Activated B cell treated with CpG ODN at 0.5 μM for 24 hours (primary cell): ENCODE data around the gene STRC. TPM values are rescaled to one million over a fixed set of nuclear protein-coding genes. Genes with fewer than 3 reads are reported as not detected.
"Not testable (repeated sequence)": the region's sequence is repeated elsewhere in the genome, so short reads cannot be mapped to it uniquely, and the experiment has no call there.

Experiments used
- ATAC-seq: fragments of 200-7000 bp; cut with Tn5 transposase; one replicate; pipeline ENCODE4 v1.10.0; 2021; ENCODE audit warnings: low read depth, mild to moderate bottlenecking, moderate library complexity
- CTCF ChIA-PET: fragments of 350-600 bp; sonication (Branson Sonifier 250); formaldehyde crosslinking; loops from one replicate; lab custom pipeline; 2021; ENCODE audit warnings: antibody characterized with exemption; lab: Charles Lee
- POLR2A ChIA-PET: fragments of 350-600 bp; sonication (Branson Sonifier 250); formaldehyde crosslinking; loops from one replicate; lab custom pipeline; 2021; ENCODE audit warnings: antibody characterized with exemption; lab: Charles Lee
- DNase-seq: peaks from one replicate; pipeline ENCODE4 v3.0.0; 2022
- H3K27ac Mint-ChIP-seq: one replicate; pipeline ENCODE4 v1.8.0; 2020; ENCODE audit warnings: mixed read lengths
- H3K27me3 Mint-ChIP-seq: one replicate; pipeline ENCODE4 v1.8.0; 2021; ENCODE audit warnings: mixed read lengths
- H3K36me3 Mint-ChIP-seq: one replicate; pipeline ENCODE4 v1.8.0; 2021; ENCODE audit warnings: low read depth, mixed read lengths
- H3K4me1 Mint-ChIP-seq: one replicate; pipeline ENCODE4 v1.8.0; 2021; ENCODE audit warnings: mixed read lengths
- H3K4me3 Mint-ChIP-seq: one replicate; pipeline ENCODE4 v1.8.0; 2020; ENCODE audit warnings: mild to moderate bottlenecking, mixed read lengths
- H3K9me3 Mint-ChIP-seq: one replicate; pipeline ENCODE4 v1.8.0; 2020; ENCODE audit warnings: mixed read lengths
- intact Hi-C: fragments of 100-400 bp; cut with micrococcal nuclease; formaldehyde crosslinking; loops from one replicate; pipeline ENCODE4 v1.15.1; 2024
- total RNA-seq: library from RNA; stranded (reverse); gene quantifications from 2 replicates; pipeline ENCODE4 v1.2.3, GENCODE V29; 2022
- TF ChIP-seq, protein P1 (sequence below): fragments of 200-600 bp; IDR thresholded peaks from one replicate; pipeline ENCODE4 v1.8.0; 2022; ENCODE audit warnings: antibody characterized with exemption, mild to moderate bottlenecking

STRC gene
- total RNA-seq, 1 donor from 2014 or later, result 0.49 TPM

DNA sequence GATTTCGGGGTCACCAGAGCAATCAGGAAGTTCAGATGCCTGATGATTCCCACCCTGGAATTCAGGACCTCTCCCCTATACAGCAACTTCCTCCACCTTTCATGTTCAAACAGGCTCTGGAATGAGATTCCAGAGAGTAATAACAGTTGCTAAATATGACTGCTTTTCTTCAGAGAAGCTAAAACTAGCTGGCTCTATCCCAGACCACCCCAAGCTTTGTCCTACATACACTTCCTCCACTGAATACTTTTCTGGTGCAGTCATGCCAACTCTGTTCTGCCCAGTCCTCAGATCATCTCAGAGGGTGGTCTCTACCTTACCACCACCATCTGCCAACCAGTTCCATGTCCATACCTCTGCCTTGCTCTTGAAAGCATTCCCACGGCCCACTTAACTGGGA, 52.0 kb downstream of the STRC start:
- H3K36me3 Mint-ChIP-seq, H3K4me3 Mint-ChIP-seq, CTCF ChIA-PET, H3K27me3 Mint-ChIP-seq, ATAC-seq, H3K9me3 Mint-ChIP-seq, POLR2A ChIA-PET, H3K4me1 Mint-ChIP-seq, H3K27ac Mint-ChIP-seq, intact Hi-C loops, DNase-seq: not testable (repeated sequence)

DNA sequence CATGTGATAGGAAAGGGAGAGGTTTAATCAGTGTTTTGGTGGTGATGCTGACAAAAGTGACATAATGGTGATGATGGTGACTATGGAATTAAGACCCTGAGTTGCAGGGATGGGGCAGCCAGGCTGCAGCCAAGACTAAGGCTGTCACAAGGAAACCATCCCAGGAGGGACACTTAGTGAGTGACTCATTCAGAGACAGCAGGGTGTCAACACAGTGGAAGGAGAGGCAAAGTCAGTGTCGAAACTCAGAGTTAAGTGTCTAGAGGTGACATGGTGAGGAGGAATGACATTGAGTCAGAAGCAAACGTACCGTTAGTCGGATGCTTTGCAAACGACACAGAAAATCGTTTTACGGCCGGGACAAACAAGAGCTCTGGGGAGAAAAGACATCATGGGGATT, 54.8 kb downstream of the STRC start:
- CTCF ChIA-PET, H3K4me1 Mint-ChIP-seq, POLR2A ChIA-PET, H3K27ac Mint-ChIP-seq, H3K36me3 Mint-ChIP-seq, intact Hi-C loops, H3K9me3 Mint-ChIP-seq, H3K27me3 Mint-ChIP-seq, ATAC-seq, DNase-seq, H3K4me3 Mint-ChIP-seq: not testable (repeated sequence)

DNA sequence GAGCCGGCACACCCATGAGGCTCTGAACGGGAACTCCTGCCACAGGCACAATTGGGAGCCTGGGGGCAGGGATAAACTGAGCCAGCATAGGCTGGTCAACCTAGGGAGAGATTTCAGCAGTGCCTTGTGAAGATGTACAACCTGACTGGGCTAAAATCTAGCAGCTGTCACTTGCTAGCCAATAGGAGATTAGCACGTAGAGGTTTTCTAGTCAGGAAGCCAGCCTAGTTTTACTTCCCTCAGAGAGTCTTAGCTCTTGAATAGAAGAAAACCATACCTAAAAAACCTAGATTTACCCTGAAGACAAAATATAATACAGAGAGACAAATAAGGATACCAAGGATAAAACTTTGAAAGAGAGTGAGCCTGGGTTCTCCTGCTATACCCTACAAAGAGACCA, 55.8 kb downstream of the STRC start:
- H3K4me1 Mint-ChIP-seq, H3K9me3 Mint-ChIP-seq, POLR2A ChIA-PET, H3K27me3 Mint-ChIP-seq, CTCF ChIA-PET, H3K27ac Mint-ChIP-seq, DNase-seq, H3K4me3 Mint-ChIP-seq, intact Hi-C loops: not testable (repeated sequence)
- H3K36me3 Mint-ChIP-seq, result peaks cover 13% of the 10 kb centered on the region
- ATAC-seq, result peak; percentile 18

DNA sequence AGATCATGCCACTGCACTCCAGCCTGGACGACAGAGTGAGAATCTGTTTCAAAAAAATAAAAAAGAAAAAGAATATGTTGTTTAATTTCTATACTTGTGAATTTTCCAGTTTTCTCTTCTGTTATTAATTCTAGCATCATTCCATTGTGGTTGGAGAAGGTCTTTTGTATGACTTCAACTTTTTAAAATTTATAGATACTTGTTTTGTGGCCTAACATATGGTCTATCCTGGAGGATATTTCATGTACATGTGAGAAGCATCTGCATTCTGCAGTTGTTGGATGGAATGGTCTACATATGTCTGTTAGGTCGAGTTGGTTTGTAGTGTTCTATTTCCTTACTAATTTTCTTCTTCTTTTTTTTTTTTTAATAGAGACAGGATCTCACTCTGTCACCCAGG, 65.6 kb downstream of the STRC start:
- TF ChIP-seq, protein P1, sequence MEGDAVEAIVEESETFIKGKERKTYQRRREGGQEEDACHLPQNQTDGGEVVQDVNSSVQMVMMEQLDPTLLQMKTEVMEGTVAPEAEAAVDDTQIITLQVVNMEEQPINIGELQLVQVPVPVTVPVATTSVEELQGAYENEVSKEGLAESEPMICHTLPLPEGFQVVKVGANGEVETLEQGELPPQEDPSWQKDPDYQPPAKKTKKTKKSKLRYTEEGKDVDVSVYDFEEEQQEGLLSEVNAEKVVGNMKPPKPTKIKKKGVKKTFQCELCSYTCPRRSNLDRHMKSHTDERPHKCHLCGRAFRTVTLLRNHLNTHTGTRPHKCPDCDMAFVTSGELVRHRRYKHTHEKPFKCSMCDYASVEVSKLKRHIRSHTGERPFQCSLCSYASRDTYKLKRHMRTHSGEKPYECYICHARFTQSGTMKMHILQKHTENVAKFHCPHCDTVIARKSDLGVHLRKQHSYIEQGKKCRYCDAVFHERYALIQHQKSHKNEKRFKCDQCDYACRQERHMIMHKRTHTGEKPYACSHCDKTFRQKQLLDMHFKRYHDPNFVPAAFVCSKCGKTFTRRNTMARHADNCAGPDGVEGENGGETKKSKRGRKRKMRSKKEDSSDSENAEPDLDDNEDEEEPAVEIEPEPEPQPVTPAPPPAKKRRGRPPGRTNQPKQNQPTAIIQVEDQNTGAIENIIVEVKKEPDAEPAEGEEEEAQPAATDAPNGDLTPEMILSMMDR, result no peak
- ChIA-PET POLR2A (no interaction called here), CTCF (no interaction called here)
- Mint-ChIP-seq H3K9me3 (no peaks in the 10 kb centered on the region), H3K27me3 (no peaks in the 10 kb centered on the region), H3K4me3 (no peak overlapping the region), H3K36me3 (peaks cover 31% of the 10 kb centered on the region), H3K4me1 (no peaks in the 10 kb centered on the region), H3K27ac (no peak overlapping the region)
- intact Hi-C loops, result no loop called here
- ATAC-seq, result no peak
- no peak for DNase-seq

DNA sequence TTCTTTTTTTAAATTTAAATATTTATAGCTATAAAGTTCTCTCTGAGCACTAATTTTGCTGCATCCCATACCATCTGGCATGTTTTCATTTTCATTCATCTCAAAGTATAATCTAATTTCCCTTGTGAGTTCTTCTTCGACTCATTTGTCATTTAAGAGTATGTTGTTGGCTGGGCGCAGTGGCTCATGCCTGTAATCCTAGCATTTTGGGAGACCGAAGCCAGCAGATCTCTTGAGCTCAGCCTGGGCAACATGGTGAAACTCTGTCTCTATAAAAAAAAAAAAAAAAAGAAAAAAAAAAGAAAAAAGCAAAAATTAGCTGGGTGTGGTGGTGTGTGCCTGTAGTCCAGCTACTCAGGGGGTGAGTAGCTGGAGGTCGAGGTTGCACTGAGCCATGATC, 66.3 kb downstream of the STRC start:
- DNase-seq, result no peak
- Mint-ChIP-seq H3K4me1 (no peaks in the 10 kb centered on the region), H3K4me3 (no peak overlapping the region), H3K36me3 (peaks cover 32% of the 10 kb centered on the region), H3K27ac (no peak overlapping the region), H3K9me3 (no peaks in the 10 kb centered on the region), H3K27me3 (no peaks in the 10 kb centered on the region)
- TF ChIP-seq, protein P1, result no peak
- intact Hi-C loops, result no loop called here
- POLR2A ChIA-PET, result no interaction called here
- ATAC-seq, result no peak
- CTCF ChIA-PET, result no interaction called here

DNA sequence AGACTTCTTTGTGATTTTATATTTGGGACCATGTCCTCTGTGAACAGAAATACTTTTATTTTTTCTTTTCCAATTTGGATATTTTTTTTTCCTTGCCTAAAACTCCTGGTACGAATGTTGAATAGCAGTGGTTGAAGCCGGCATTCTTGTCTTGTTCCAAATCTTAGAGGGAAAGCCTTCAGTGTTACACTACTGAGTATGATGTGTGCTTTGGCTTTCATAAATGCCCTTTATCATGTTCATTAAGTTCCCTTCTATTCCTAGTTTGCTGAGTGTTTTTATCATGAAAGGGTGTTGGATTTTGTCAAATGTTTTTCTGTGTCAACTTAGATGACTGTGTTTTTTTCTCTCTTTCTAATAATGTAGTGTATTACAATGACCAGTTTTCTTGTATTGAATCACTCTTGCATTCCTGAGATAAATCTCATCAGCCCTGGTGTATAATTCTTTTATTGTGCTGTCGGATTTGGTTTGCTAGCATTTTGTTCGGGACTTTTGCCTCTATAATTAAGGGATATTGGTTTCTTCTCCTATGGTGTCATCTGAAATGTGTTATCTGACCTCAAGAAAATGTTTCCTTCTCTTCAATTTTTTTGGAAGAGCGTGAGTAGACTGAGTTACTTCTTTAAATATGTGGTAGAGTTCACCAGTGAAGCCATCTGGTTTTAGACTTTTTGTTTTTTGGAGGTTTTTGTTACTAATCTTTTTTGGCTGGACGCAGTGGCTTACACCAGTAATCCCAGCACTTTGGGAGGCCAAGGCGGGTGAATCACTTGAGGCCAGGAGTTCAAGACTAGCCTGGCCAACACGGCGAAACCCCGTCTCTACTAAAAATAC, 67.9 kb downstream of the STRC start:
- POLR2A ChIA-PET, result no interaction called here
- no peaks in the 10 kb centered on the region for H3K27me3 Mint-ChIP-seq
- intact Hi-C loops, result no loop called here
- DNase-seq (no peak), ATAC-seq (no peak)
- no peaks in the 10 kb centered on the region for H3K4me1 Mint-ChIP-seq
- no peak overlapping the region for H3K27ac Mint-ChIP-seq
- TF ChIP-seq, protein P1, result no peak
- no peaks in the 10 kb centered on the region for H3K9me3 Mint-ChIP-seq
- peaks cover 31% of the 10 kb centered on the region for H3K36me3 Mint-ChIP-seq
- CTCF ChIA-PET, result no interaction called here
- H3K4me3 Mint-ChIP-seq, result no peak overlapping the region

Other genes with a start within 250 kb of the STRC start
- 45.6 and 50.6 TPM in 2 replicates for gene ZSCAN29, start 247.8 kb downstream of the STRC start, total RNA-seq
- gene TUBGCP4, start 247.7 kb downstream of the STRC start, total RNA-seq, result 24.0 and 31.2 TPM in 2 replicates
- 53.9 and 54.6 TPM in 2 replicates for gene TP53BP1, start 125.6 kb downstream of the STRC start, total RNA-seq
- gene MAP1A, start 101.2 kb downstream of the STRC start, total RNA-seq, result 0.11 and 0.12 TPM in 2 replicates
- 61.7 and 71.0 TPM in 2 replicates for gene PPIP5K1, start 28.6 kb downstream of the STRC start, total RNA-seq
- gene CKMT1B, start 24.8 kb downstream of the STRC start, total RNA-seq, result not detected in 2 replicates
- 12.9 and 13.8 TPM in 2 replicates for gene CATSPER2, start 30.0 kb upstream of the STRC start, total RNA-seq
- gene CKMT1A, start 75.1 kb upstream of the STRC start, total RNA-seq, result not detected in 2 replicates
- 179 and 194 TPM in 2 replicates for gene PDIA3, start 127.6 kb upstream of the STRC start, total RNA-seq
- 95.5 and 108 TPM in 2 replicates for gene ELL3, start 158.2 kb upstream of the STRC start, total RNA-seq
- gene SERF2, start 173.5 kb upstream of the STRC start, total RNA-seq, result 601 and 656 TPM in 2 replicates
- 0.11 and 0.20 TPM in 2 replicates for gene SERINC4, start 181.4 kb upstream of the STRC start, total RNA-seq
- 19.2 and 19.7 TPM in 2 replicates for gene HYPK, start 181.8 kb upstream of the STRC start, total RNA-seq
- gene MFAP1, start 205.9 kb upstream of the STRC start, total RNA-seq, result 26.1 and 27.9 TPM in 2 replicates
- gene WDR76, start 208.2 kb upstream of the STRC start, total RNA-seq, result 12.0 and 15.1 TPM in 2 replicates